Vagina (tissue), 2 donors: ENCODE data around the gene TIMM22. TPM values are rescaled to one million over a fixed set of nuclear protein-coding genes. Genes with fewer than 3 reads are reported as not detected.
A peak's percentile ranks its signal among the peaks of the same experiment; 100 is the strongest.
"Not testable (repeated sequence)": the region's sequence is repeated elsewhere in the genome, so short reads cannot be mapped to it uniquely, and the experiment has no call there.

Experiments
- DNase-seq, 2 donors: peaks; one replicate each; pipeline ENCODE4 v3.0.0-alpha.2; 2017; ENCODE audit errors: extremely low spot score in 2 of 2
- H3K27ac ChIP-seq: fragments of 200-600 bp; sonication (generic); one replicate; pipeline ENCODE4 v1.5.1; 2019
- H3K27me3 ChIP-seq: fragments of 200-600 bp; sonication (generic); one replicate; pipeline ENCODE4 v1.5.1; 2019
- H3K36me3 ChIP-seq, 2 donors: fragments of 200-600 bp; sonication (generic); one replicate each; pipeline ENCODE4 v1.5.1; 2017 to 2019
- H3K4me1 ChIP-seq: fragments of 200-600 bp; sonication (generic); one replicate; pipeline ENCODE4 v1.5.1; 2019
- H3K4me3 ChIP-seq, 2 donors: fragments of 200-600 bp; sonication (generic); 1 replicate in 1 of 2; 2 replicates in 1 of 2; pipeline ENCODE4 v1.5.1; 2016 to 2019
- H3K9me3 ChIP-seq: fragments of 200-600 bp; sonication (generic); one replicate; pipeline ENCODE4 v1.5.1; 2019
- CTCF ChIP-seq, 3 experiments: fragments of 450-650 bp in 2 of 3; fragments of 200-600 bp in 1 of 3; sonication (generic) in 1 of 3; IDR thresholded peaks; one replicate each; pipeline ENCODE4 v1.5.1; 2017 to 2019; ENCODE audit warnings: antibody characterized with exemption in 3 of 3, mild to moderate bottlenecking in 2 of 3, moderate library complexity in 2 of 3
- POLR2A ChIP-seq, 2 donors: fragments of 450-650 bp; IDR thresholded peaks; one replicate each; pipeline ENCODE4 v1.6.1; 2017; ENCODE audit warnings: antibody characterized with exemption in 2 of 2, mild to moderate bottlenecking in 2 of 2, moderate library complexity in 2 of 2
- POLR2AphosphoS5 ChIP-seq, 2 donors: sonication (generic); formaldehyde crosslinking; IDR thresholded peaks; one replicate each; pipeline ENCODE4 v1.9.0; 2017; ENCODE audit warnings: antibody characterized with exemption in 2 of 2, mild to moderate bottlenecking in 2 of 2, low read depth in 1 of 2; ENCODE audit not compliant: insufficient read depth in 1 of 2
- intact Hi-C: fragments of 100-400 bp; cut with DNase I; formaldehyde crosslinking; loops from one replicate; pipeline ENCODE4 v1.15.1; 2023
- total RNA-seq: library from RNA; depleted of rRNA; stranded (reverse); fragments of >200 nt; gene quantifications from one replicate; pipeline ENCODE4 v1.2.3, GENCODE V29; 2016

The TIMM22 gene
- total RNA-seq, 1 donor from 2014 or later = 8.8 TPM

GRCh38 chr17:968812-969730 lies 27.9 kb upstream of the TIMM22 start:
- H3K4me1 ChIP-seq = peaks cover 20% of the 10 kb centered on the region
- H3K27me3 ChIP-seq = no peaks in the 10 kb centered on the region
- H3K9me3 ChIP-seq = no peaks in the 10 kb centered on the region
- TF ChIP-seq POLR2A (IDR thresholded peaks at IDR 0.05) = no peak
- TF ChIP-seq CTCF (IDR thresholded peaks at IDR 0.05) = no peak
- TF ChIP-seq POLR2AphosphoS5 (IDR thresholded peaks at IDR 0.05; ENCODE audit: insufficient read depth in 1 of 2, low read depth in 1 of 2) = no peak
- intact Hi-C loops = no loop called here
- H3K36me3 ChIP-seq = no peaks in the 10 kb centered on the region
- peak overlapping the region; percentile 14 for H3K27ac ChIP-seq
- no peak for DNase-seq
- H3K4me3 ChIP-seq = peak overlapping the region; percentile 13 to 27

GRCh38 chr17:969811-970355 lies 27.0 kb upstream of the TIMM22 start:
- Histone ChIP-seq H3K27me3 (no peaks in the 10 kb centered on the region), H3K9me3 (no peaks in the 10 kb centered on the region), H3K27ac (peak overlapping the region; percentile 14), H3K4me3 (peak overlapping the region; percentile 13 to 27), H3K36me3 (no peaks in the 10 kb centered on the region), H3K4me1 (peaks cover 26% of the 10 kb centered on the region)
- TF ChIP-seq CTCF (IDR thresholded peaks at IDR 0.05) = no peak
- no peak for TF ChIP-seq POLR2A (IDR thresholded peaks at IDR 0.05)
- TF ChIP-seq POLR2AphosphoS5 (IDR thresholded peaks at IDR 0.05; ENCODE audit: insufficient read depth in 1 of 2, low read depth in 1 of 2) = no peak
- intact Hi-C loops = loop anchor here (10.0 kb wide), 2 partner anchors 85 to 115 kb away; no protein-coding TSS in a partner anchor
- DNase-seq = no peak

GRCh38 chr17:970364-970763 lies 26.6 kb upstream of the TIMM22 start:
- H3K9me3 ChIP-seq = no peaks in the 10 kb centered on the region
- H3K27me3 ChIP-seq = no peaks in the 10 kb centered on the region
- peak overlapping the region in 1 of 2 donors; percentile 13 for H3K4me3 ChIP-seq
- no peak for DNase-seq
- H3K4me1 ChIP-seq = peaks cover 31% of the 10 kb centered on the region
- intact Hi-C loops = loop anchor here (10.0 kb wide), 2 partner anchors 86 to 116 kb away; no protein-coding TSS in a partner anchor
- H3K27ac ChIP-seq = peak overlapping the region; percentile 14
- H3K36me3 ChIP-seq = no peaks in the 10 kb centered on the region
- TF ChIP-seq CTCF (IDR thresholded peaks at IDR 0.05) (no peak), POLR2AphosphoS5 (IDR thresholded peaks at IDR 0.05; ENCODE audit: insufficient read depth in 1 of 2, low read depth in 1 of 2) (no peak), POLR2A (IDR thresholded peaks at IDR 0.05) (no peak)

GRCh38 chr17:971861-972260 lies 25.1 kb upstream of the TIMM22 start:
- not testable (repeated sequence) for H3K4me3 ChIP-seq, H3K27me3 ChIP-seq, H3K9me3 ChIP-seq, DNase-seq, H3K36me3 ChIP-seq, H3K27ac ChIP-seq
- intact Hi-C loops = loop anchor here (10.0 kb wide), 2 partner anchors 87 to 117 kb away; no protein-coding TSS in a partner anchor
- H3K4me1 ChIP-seq = peaks cover 43% of the 10 kb centered on the region

- no peak for DNase-seq
These were observed 23.9 kb upstream of the TIMM22 start for GRCh38 chr17:973053-973452.

GRCh38 chr17:974778-975177 lies 22.2 kb upstream of the TIMM22 start:
- H3K27ac ChIP-seq, H3K36me3 ChIP-seq, H3K27me3 ChIP-seq, DNase-seq, H3K9me3 ChIP-seq, H3K4me3 ChIP-seq: not testable (repeated sequence)
- H3K4me1 ChIP-seq = peaks cover 49% of the 10 kb centered on the region
- intact Hi-C loops = loop anchor here (10.0 kb wide), 2 partner anchors 90 to 120 kb away; no protein-coding TSS in a partner anchor

More at GRCh38 chr17:973053-973452, 23.9 kb upstream of the TIMM22 start:
- Histone ChIP-seq H3K27me3 (no peaks in the 10 kb centered on the region), H3K36me3 (no peaks in the 10 kb centered on the region), H3K27ac (peak overlapping the region; percentile 0), H3K4me3 (no peak overlapping the region), H3K4me1 (peaks cover 54% of the 10 kb centered on the region), H3K9me3 (no peaks in the 10 kb centered on the region)
- intact Hi-C loops = loop anchor here (10.0 kb wide), 2 partner anchors 88 to 118 kb away; no protein-coding TSS in a partner anchor
- peak in 1 of 2 donors; percentile 21 for TF ChIP-seq POLR2AphosphoS5 (IDR thresholded peaks at IDR 0.05; ENCODE audit: insufficient read depth in 1 of 2, low read depth in 1 of 2)
- no peak for TF ChIP-seq CTCF (IDR thresholded peaks at IDR 0.05)
